GM18867 (cell line): ENCODE measurements around the gene LMF1.

ENCODE experiments used
- ATAC-seq: cut with Tn5 transposase; IDR thresholded peaks from one replicate; pipeline ENCODE4 v1.9.1; 2021; ENCODE audit warnings: mild to moderate bottlenecking, moderate library complexity; ENCODE audit not compliant: unreplicated experiment

LMF1 gene

DNA sequence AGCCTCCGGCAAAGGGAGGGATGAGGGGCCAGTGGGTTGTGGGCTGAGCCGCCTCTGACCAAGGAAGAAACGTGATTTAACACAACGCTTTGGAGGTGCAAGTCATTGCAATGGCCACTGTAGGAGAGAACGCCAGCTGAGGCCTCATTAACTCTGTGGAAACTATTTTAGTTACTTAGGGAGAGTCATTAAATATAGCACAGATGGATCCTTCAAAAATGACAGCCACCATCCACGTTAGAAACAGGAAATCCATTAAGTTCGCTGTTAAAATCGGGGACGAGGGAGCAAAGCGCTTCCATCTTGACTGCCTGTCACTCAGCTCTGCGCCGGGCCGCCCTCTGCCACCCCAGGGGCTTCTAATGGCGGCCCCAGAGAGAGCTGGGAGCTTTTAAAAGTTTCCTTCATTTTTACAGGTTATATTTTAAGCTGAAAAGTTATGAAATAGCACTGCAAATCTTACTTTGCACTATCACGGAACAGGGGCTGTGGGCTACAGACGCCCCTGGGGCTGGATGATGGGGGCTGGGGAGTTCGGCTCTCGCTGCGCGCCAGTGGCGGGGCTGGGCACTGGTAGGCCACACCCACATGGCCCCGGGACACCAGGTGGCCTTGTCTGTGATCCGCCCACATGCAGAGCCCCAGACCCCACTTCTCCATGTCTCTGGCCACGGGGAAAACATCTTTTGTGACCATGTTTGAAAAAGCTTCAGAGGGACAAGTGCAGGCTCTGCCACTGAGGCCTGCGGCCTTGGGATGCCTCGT is 54.6 kb downstream of the LMF1 start:
- ATAC-seq = no peak

DNA sequence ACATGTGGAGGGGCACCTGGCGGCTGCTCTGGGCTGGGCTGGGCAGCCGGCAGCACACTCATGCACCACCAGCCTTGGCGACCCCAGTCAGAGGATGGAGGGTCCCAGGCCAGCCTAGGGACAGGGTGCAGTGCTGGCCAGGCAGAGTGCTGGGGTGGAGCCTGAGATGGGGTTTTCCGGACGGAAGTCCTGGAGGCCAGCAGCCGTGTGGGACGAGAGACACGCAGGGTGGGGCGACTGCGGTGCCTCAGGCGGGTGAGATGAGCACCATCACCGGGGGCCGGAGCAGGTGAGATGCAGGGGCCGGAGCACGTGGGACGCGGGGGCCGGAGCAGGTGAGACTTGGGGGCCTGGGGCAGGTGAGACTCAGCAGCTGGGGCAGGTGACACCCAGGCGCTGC is 55.2 kb downstream of the LMF1 start:
- ATAC-seq = no peak

DNA sequence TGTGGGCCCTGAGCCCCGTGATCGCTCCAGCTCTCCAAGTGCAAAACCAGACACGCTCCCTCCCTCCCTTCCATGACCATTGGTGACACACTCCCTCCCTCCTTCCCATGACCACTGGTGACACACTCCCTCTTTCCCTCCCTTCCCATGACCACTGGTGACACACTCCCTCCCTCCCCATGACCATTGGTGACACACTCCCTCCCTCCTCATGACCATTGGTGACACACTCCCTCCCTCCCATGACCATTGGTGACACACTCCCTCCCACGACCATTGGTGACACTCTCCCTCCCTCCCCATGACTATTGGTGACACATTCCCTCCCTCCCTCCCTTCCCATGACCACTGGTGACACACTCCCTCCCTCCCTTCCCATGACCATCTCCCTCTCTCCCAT is 56.3 kb downstream of the LMF1 start:
- ATAC-seq = no peak

DNA sequence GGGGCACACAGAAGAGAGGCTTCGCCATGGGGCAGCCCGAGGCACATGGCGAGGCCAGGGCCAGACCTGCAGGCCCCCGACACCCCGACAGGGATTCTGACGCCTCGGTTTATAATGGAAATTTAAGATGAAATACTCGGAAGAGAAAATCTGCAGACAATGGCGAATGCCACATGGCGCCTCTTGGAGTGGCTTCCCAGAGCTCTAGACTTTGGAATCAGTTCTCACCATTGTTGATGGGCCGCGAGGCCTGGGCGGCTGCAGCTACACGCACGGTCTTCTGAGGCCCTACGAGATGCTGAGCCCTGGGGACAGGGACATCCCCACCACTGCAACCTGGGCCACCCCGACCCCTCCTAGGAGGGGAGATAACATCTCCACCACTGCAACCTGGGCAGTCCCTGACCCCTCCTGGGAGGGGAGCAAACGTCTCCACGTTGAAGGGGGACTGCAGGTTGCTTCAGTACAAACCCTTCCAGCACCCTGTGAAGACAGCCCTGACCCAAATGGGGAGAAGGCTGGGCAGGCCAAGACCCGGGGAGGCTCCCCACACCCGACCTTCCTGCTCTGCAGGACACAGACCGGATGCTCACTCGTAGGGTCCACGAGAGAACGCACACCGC is 56.9 kb downstream of the LMF1 start:
- ATAC-seq = no peak

DNA sequence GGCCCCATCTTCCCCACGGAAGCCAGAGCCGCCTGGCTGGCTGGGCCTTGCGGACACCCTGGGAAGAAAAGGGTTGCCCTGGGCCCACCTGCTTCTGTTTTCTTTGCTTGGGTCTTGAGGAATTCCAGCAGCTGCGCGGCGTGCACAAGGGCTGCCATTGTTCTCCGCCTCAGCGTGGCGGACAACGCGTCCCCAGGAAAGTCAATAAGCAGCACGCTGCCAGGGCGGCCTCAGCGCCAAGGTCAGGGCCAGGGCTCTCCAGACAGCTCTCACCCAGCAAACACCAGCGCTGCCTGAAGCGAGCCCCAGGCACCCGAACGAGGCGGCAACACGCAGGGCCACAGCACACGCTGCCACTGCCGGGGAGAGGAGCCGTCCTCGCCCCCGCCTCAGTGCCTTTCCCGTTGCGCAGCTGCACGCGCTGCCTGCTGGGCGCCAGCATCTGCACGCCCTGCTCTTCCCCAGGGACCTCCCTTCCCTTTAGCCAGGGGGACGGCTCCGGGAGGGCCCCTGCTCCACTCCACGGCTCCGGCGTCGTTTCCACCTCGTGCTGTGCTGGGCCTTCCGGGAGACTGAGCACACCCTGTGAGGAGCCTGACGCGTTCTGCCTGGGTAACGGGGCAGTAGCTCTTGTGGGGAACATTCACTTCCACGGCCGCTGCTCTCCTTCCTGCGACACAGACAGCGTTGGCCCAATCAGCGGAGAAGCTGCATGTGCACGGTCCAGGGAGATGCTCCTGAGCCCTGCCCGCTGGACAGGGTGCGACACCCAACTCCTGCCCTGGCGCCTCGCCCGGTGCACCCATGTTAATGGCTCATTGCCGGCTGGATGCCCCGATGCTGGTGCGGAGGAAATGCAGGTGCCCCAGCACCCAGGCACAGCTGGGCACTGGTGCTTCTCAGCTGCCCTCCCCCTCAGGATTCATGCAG is 57.8 kb downstream of the LMF1 start:
- ATAC-seq = no peak

DNA sequence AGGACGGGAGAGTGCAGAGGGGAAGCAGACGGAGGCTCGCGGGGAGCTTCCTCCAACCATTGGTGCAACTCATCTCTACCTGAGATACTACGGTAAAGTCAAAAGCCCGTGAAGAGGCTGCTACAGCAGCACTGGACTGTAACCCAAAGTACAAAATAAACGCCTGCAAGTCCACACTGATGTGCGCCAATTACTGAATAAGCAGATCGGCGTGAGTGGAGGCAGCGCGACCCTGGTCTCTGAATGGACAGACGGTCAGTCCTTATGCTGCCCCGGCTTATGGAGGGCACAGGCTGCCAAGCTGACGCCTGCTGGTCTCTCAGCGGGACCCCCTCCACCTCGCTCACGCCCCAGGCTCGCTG is 58.5 kb downstream of the LMF1 start:
- ATAC-seq = no peak

DNA sequence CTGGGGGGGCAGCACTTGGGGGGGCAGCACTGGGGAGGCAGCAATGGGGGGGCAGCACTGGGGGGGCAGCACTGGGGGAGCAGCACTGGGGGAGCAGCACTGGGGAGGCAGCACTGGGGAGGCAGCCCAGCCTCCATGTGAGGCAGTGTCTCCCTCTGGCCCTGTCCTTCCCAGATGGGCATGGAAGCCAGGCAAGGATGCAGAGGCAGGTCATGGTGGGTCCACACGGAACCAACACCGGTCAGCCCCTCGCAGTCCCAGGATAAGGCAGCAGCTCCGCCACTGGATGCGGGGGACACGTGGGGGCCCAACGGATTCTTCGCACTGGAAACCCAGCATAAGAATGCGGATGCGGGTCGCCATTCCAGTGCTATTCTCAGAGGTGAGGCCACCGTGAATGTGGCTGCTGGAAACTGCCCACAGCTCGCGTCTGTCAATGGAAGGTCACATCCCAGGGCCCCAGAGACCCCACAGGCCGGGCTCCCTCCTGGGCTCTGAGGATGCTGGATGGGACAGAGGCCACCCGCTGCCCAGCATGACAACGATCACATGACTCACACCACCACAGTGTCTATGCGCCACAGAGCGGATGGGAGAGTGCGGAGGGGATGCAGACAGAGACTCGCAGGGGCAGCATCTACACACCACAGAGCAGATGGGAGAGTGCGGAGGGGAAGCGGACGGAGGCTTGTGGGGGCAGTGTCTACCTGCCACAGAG is 59.0 kb downstream of the LMF1 start:
- ATAC-seq = no peak

DNA sequence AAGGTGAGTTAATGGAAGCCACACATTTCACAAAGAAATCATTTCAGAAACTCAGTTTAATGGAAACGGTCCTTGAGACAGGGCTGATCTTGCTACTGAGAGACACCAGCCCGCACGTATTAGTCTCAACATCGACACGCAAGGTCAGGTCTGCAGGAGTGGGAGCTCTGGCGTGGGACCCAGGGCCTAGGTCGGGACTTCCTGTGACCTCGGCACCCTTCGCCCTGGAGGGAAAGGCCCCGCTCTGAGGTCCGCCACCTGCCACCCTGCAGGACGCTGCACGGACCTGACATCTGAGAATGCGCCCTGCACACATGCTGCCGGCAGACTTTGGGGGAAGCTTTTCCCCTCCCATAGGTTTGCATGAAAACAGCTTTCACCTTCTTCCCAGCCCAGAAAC is 59.7 kb downstream of the LMF1 start:
- ATAC-seq = no peak

DNA sequence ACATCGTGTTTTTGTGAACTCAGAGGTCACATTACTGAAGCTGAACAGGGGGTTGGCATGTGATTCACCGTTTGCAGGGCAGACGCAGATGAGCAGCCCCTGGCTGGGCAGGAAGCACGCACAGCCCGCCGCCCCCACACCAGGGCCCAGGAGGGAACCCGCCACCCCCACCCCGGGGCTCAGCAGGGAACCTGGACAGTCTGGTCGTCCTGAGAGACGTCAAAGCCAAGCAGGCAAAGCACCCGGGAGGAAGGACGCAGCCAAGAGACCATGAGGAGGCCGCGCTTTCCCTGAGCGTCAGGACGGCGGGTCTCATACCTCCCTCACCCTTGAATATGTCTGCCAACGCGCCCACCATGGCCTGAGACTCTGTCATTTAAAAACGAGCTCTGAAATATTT is 60.6 kb downstream of the LMF1 start:
- ATAC-seq = no peak

DNA sequence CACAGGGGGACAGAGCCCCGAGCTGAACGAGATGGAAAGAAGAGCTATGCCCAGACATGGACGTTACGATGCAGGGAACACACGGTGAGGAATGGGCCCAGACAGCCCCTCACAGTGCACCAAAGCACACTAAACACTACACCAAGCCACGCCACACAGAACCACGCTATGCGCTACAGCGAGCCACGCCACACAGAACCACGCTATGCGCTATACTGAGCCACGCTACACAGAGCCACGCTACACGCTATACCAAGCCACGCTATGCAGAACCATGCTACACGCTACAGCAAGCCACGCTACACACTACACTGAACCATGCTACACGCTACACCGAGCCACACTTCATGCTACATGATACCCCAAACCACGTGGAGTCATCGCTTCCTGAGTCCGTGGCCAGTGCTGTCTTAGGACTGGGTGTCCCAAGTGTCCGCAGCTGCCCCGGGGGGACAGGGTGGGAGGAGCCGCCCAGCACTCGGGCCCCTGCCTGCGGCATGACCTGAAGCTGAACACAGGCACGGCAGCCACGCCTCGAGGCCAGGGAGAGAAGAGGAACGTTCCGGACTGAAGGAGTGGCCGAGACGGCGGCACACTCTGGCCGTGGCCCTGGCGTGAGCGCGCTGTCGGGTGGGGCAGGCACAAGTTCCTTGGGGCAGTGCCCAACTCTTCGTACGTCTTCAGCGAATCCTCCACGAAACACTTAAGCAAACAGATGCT is 61.3 kb downstream of the LMF1 start:
- no peak for ATAC-seq

DNA sequence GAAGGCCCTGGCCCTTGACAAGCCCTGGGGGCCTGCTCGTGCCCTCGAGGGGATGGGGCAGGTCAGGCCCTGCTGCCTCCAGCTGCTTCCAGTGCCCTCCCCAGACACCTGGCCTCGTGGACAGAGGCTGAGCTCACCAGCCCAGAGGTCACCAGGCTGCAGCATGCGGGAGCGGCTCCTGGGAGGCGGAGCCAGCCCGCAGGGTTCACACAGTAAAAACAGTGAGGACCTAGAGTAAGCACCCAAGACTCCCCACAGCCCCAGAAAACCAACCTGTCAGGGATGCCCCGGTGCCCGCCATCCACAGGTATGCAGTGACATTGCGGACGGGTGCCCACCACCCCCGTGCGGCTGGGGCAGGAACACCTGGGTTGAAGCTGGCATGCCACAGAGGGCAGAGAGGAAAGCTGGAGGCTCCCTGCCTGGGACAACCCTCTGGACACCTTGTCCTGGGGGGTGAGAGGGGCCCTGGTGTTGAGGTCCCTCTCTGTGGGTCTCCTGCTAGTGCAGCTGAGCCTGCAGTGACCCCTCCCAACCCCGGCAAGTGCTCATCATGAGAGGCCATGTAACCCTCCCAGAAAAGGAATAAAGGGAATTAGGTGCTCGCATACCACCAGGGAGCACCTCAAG is 62.1 kb downstream of the LMF1 start:
- no peak for ATAC-seq

DNA sequence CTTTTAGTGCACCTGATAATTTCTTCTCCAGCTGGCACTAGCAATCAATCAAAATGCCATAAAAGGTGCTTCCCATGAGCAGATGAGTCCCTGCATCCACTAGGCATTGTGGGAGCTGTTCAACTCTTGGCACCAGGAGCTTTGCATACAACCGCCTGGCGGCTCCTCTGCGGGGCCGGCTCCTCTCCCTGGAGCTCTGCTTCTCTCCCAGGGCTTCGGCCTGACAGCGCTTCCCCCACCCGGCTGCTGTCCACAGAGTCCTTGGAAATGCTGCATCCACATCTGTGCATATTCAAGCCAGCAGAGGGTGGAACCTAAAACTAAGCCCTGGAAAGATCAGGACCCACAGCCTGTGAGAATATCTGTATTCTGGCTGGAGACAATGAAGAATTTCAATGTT is 62.9 kb downstream of the LMF1 start:
- ATAC-seq = no peak

DNA sequence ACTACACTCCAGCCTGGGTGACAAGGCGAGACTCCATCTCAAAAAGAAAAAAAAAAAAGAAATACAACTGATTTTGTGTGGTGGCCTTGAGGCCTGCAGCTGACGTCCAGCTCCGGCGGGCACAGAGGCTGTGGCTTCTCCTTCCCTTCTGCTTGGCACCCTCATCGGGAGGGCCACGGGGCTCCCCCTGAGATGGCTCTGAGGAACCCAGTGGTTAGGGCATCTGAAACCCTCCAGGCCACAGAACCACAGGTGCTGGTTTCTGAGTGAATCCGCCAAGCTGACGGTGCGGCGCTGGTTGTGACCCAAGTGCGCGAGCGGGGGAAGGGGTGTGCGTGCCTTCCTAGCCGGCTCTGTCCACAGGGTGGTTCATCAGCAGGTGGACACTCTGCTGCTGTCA is 63.4 kb downstream of the LMF1 start:
- ATAC-seq = no peak

DNA sequence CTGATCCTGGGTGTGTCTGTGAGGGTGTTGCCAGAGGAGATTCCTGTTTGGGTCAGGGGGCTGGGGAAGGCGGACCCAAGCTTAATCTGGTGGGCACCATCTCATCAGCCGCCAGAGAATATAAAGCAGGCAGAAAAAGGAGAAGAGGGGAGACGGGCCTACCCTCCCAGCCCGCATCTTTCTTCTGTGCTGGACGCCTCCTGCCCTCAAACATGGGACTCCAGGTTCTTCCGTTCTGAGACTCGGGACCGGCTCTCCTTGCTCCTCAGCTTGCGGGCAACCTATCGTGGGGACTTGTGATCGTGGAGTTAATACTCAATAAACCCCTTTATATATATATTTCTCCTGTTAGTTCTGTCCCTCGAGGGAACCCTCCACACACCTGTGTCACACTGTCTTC is 64.5 kb downstream of the LMF1 start:
- ATAC-seq = no peak

DNA sequence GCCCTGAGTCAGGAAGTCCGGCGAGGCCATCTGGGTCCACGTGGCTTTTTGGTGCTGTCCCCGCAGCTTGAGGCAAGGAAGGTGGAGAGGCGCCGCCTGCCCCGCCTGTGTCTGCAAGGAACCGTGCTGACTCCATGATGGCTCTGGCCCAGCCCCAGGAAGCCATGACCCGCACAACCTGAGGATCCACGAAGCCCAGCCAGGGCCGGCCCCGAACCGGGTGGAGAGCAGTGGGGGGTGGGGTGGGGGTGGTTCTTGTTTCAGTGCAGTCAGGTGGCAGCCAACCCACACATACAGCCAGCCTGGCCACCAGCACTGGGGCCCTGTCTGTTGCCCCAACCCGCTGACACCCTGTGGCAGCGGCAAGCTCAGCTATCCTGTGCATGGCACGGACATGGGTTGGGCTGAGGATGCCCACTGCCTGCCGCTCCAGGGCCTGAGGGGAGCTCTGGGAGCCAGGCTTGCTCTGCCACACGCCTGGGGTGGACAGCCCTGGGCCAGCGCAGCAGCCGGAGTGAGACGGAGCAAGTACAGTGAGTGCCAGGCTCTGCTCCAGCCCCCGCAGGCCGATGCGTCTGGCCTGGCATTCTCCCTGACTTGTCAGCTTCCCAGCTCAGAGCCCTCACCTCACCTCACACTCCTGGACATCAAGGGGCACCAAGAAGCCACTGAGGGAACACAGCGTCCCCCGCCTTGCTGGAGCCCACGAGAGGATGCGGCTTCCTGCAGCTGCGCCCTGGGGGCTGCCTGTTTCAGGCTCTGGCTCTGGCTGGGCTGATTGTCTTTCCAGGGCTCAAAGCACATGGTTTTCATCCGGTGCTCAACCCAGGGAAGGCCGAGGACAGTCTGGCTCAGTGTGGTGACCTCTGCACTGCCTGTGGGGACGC is 68.8 kb downstream of the LMF1 start:
- ATAC-seq = no peak

DNA sequence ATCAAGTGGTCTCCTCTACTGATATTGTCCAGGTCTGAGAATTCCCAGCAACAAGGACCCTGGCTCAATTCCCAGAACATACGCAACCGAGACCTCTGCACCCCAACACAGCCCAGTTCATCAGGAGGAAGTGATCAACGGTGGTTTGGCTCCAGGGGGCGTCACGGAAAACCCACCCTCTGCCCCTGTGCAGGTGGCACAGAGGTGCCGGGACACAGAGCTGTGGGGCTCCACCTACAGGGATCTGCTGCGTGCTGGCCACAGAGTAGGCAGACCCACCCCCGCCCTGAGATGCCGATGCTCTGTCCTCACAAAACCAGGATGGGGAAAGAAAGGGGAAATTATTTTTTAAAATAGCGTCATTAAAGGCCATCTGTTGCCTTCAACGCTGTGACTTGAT is 69.6 kb downstream of the LMF1 start:
- ATAC-seq = no peak

DNA sequence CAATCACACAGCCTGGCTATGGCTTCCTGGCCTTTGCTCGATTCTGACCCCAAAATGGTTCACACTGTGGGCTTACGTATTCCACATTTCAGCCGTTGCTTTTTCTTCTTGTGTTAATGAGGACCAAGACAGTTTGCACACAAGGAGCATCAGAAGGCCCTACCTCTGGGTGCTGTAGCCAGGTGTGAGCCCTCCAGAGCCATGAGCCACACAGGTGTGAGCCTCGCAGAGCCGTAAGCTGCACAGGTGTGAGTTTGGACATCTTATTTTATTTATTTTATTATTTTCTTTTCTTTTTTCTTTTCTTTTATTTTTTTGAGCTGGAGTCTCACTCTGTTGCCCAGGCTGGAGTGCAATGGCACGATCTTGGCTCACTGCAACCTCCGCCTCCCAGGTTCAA is 70.6 kb downstream of the LMF1 start:
- ATAC-seq = no peak

DNA sequence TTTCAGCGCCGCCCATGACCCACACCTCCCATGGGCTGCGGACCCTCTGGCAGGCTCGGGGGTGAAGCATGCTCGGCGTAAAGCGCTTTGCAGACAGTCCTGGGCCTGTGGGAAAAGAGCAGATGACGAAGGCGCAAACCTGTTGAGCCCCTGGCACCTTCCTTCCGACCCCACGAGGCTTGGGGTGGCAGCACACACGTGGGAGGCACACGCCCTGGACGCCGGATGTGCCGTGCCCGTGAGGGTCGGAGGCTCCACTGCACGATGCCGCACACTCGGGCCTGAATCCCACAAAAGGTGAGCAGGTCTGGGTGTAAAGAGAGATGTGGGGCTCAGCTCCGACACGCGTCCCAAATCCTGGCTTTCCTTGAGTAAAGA is 71.1 kb downstream of the LMF1 start:
- ATAC-seq = no peak
